IPS-15b (cell line): ENCODE results near the gene TPM1.

Experiments
- H3K27me3 ChIP-seq: one replicate; pipeline ENCODE4 v1.6.1; 2013; ENCODE audit warnings: low read length; ENCODE audit not compliant: control insufficient read depth, insufficient read depth
- H3K36me3 ChIP-seq: one replicate; pipeline ENCODE4 v1.6.1; 2013; ENCODE audit warnings: low read length; ENCODE audit not compliant: control insufficient read depth, insufficient read depth
- H3K4me1 ChIP-seq: one replicate; pipeline ENCODE4 v1.6.1; 2013; ENCODE audit warnings: mild to moderate bottlenecking, low read length; ENCODE audit not compliant: control insufficient read depth, insufficient read depth
- H3K4me3 ChIP-seq: one replicate; pipeline ENCODE4 v1.5.1; 2013; ENCODE audit warnings: low read depth, low read length
- H3K9ac ChIP-seq: one replicate; pipeline ENCODE4 v1.6.1; 2013; ENCODE audit warnings: low read depth, mild to moderate bottlenecking, low read length
- H3K9me3 ChIP-seq: one replicate; pipeline ENCODE4 v1.6.1; 2013; ENCODE audit warnings: mild to moderate bottlenecking, low read length; ENCODE audit not compliant: control insufficient read depth, insufficient read depth

TPM1 gene

DNA sequence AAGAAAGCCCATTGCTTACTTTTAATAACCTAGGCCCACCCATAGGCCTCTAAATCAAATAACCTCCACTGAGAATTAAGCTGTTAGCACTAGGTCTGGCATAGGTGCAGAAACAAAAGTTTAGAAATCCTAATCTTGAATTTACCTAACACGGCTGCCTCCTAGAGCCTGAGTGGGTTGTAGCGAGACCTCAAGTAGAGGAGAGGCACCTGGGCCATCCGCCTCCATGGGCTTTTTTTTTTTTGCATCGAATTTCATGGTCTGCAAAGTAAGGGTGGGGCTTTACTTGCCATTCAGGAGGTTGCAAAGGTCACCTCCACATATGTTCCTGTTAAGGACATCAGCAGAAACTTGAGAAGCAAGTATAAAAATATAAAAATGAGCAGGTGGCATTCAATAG is 6.6 kb upstream of the TPM1 start:
- H3K9me3 ChIP-seq = no peaks in the 10 kb centered on the region
- H3K4me3 ChIP-seq = no peak overlapping the region
- peaks cover 18% of the 10 kb centered on the region for H3K4me1 ChIP-seq
- no peak overlapping the region for H3K9ac ChIP-seq
- H3K27me3 ChIP-seq = peaks cover 3% of the 10 kb centered on the region
- H3K36me3 ChIP-seq = no peaks in the 10 kb centered on the region

DNA sequence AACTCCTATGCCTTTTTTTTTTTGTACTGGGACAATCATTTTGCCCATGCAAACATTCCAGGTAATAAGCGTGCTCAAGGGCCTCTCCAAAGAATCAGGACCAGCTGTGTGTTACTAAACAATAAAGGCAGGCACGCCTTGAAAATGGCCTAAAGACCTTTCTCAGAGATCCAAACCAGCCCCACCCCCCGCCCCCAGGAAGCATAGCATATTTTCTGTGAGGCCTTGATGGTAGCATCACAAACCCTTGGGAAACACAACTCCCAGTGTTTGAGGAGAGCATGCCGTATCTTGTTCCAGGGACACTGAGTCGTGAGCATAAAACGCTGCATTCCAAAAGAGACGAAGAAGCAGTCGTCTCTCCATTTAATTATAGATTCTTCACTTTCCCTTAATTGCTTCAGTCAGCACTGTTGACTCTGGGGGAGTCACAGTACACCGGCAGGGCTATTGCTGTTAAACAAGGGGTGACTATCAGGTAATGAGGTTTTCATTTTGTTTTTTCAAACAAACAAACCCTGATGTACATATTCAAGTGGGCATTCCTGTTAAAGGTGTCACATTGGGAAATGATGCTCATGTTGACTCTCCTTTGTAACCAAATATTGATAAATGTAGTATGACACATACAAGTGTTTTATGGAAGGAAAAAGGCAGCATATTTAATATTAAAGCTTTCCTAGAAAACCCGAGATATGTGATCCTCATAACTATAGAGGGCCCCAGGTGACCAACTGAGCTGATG is 4.4 kb upstream of the TPM1 start:
- H3K9me3 ChIP-seq = no peaks in the 10 kb centered on the region
- peaks cover 5% of the 10 kb centered on the region for H3K27me3 ChIP-seq
- peaks cover 22% of the 10 kb centered on the region for H3K4me1 ChIP-seq
- no peaks in the 10 kb centered on the region for H3K36me3 ChIP-seq
- H3K4me3 ChIP-seq = no peak overlapping the region
- no peak overlapping the region for H3K9ac ChIP-seq

DNA sequence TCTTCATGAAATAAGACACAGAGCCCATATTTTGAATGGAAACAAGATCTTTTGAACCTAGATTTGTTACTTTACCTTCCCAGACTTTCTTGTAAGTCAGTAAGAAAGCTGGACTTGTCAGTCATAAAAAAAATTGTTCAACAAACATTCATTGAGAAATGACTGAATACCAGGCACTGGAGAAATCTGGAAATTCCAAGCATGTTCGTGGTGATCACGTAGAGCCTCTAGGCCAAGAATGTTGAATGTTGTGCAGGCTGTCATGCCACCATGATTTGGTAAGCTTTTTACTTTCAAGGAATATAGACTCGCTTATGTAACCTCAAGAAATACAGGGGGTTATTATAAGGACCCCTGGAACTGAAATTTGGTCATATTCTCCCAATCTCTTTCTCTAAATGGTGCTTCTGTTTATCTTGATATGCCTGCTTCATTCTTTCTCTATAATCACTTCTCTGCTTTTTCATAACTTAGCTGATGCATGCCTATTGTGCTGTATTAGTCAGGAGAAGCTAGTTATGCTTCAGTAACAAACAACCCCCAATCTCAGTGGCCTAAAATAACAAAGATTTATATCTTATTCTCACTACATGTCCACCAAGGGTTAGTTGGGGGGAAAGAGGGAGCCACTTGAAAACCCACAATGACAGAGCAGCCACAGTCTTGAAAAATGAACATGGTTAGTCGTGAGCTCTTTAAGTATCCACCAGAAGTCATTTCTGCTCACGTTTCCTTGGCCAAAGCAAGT is 3.4 kb upstream of the TPM1 start:
- peaks cover 22% of the 10 kb centered on the region for H3K4me1 ChIP-seq
- H3K4me3 ChIP-seq = no peak overlapping the region
- H3K36me3 ChIP-seq = peaks cover 2% of the 10 kb centered on the region
- H3K9me3 ChIP-seq = no peaks in the 10 kb centered on the region
- no peak overlapping the region for H3K9ac ChIP-seq
- H3K27me3 ChIP-seq = peaks cover 5% of the 10 kb centered on the region

DNA sequence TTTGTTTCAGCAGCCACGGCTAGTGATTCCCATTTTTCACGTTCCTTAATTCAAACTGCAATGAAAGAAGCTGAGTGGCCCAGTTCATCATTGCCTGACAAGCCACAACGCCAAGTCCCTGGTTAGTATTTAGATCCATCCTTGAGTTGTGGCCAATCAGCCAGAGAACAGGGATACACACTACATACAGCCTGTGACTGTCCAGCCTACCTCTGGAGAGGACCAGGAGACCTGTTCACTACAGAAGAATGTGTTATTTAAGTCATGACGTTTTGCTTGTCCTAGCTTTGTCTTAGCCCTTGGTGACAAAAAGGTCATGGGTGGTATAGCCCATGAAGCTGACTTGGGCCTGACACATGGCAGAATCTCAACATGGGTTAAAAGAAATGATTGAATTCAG is 2.7 kb upstream of the TPM1 start:
- H3K27me3 ChIP-seq = peaks cover 5% of the 10 kb centered on the region
- H3K4me1 ChIP-seq = peaks cover 22% of the 10 kb centered on the region
- H3K36me3 ChIP-seq = peaks cover 7% of the 10 kb centered on the region
- H3K4me3 ChIP-seq = no peak overlapping the region
- no peaks in the 10 kb centered on the region for H3K9me3 ChIP-seq
- no peak overlapping the region for H3K9ac ChIP-seq

DNA sequence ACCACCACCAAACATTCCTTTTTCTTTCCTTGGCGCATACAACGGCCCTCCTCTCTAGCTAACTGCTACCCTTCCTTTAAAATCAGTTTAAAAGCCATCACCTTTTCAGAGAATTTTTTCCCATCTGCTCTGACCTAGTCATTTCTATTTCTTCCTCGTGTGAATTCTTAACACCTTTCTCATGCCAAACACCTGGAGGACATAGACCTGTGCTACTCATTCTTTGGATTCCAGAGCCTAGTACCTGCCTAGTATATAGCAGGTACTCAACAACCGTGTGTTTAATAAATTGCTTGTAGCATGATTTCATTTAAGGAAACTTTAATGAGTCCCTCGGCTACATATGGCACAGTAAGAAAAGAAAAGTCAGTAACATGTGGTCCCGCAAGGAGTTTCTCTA is 2.0 kb upstream of the TPM1 start:
- Histone ChIP-seq H3K36me3 (peaks cover 7% of the 10 kb centered on the region), H3K27me3 (peaks cover 5% of the 10 kb centered on the region), H3K9me3 (no peaks in the 10 kb centered on the region), H3K4me3 (no peak overlapping the region), H3K4me1 (peaks cover 24% of the 10 kb centered on the region), H3K9ac (no peak overlapping the region)

DNA sequence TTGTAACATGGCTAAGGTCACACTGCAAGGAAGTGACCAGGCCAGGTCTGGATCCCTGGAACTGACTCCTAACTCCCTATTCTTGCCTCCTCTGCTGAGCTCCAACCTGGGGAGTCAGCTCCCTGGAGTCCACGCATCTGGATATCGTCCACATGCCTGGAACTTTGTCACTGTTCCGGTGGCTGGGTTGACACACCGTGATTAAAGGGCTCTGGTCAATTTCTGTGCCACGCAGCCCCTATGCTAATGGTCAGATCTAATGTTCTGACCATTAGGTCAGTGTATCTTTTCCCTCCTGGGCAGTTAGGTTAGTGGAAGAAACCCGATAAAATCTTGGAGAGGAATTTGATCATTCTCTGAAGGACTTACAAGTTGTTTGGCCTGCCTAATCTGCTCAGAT is 1.6 kb upstream of the TPM1 start:
- Histone ChIP-seq H3K9ac (peak overlapping the region; percentile 3), H3K9me3 (no peaks in the 10 kb centered on the region), H3K27me3 (peaks cover 5% of the 10 kb centered on the region), H3K4me1 (peaks cover 27% of the 10 kb centered on the region), H3K36me3 (peaks cover 7% of the 10 kb centered on the region), H3K4me3 (peak overlapping the region; percentile 90)

DNA sequence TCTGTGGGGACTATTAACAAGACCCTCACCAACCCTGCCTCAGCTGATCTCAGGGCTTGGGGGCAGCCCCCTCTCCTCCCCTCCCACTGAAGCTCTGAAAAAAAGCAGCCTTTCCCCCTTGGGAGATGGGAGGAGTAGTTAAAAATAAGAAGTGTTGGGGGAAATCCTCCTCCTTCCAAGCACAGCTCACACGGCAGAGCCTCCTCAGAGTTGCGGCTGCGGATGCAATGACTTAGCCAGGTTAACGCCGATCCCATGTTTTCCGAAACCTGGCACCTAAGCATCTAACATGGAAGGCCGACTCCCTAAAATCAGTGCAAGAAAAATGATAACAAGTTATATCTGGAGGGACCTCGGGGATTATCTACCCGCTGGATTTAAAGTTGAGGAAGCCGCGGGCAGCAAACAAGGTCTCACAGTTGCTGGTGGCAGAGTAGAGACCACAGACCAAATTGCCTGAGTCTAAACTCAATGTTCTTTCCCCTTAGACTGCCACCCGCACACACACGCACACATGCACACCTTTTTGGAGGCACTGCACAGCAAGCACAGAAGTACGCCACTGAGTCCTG is 1.1 kb upstream of the TPM1 start:
- Histone ChIP-seq H3K4me3 (peak overlapping the region; percentile 90), H3K9me3 (no peaks in the 10 kb centered on the region), H3K4me1 (peaks cover 27% of the 10 kb centered on the region), H3K36me3 (peaks cover 7% of the 10 kb centered on the region), H3K27me3 (peaks cover 5% of the 10 kb centered on the region), H3K9ac (peak overlapping the region; percentile 28)

DNA sequence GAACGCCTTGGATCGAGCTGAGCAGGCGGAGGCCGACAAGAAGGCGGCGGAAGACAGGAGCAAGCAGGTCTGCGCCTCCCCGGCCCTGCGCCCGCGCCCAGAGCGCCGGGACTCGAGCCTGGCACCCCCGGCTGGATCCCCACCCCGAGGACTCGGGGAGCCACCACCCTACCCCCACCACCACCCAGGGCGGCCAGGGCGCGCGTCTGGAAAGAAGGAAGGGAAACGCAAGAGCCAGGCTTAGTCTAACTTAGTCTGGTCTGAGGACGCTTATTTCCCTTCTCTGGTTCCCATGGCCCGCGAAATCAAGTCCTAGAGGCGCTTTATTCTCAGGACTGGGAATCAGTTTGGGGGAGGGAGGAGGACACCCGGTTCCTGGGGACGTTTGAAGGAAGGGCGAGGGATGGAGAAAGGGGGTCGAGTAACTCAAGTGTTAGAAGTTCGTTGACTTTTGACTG is 359 bp downstream of the TPM1 start:
- H3K9ac ChIP-seq = peak overlapping the region; percentile 82
- no peaks in the 10 kb centered on the region for H3K9me3 ChIP-seq
- peak overlapping the region; percentile 90 for H3K4me3 ChIP-seq
- peaks cover 33% of the 10 kb centered on the region for H3K4me1 ChIP-seq
- H3K36me3 ChIP-seq = peaks cover 7% of the 10 kb centered on the region
- H3K27me3 ChIP-seq = peaks cover 5% of the 10 kb centered on the region

DNA sequence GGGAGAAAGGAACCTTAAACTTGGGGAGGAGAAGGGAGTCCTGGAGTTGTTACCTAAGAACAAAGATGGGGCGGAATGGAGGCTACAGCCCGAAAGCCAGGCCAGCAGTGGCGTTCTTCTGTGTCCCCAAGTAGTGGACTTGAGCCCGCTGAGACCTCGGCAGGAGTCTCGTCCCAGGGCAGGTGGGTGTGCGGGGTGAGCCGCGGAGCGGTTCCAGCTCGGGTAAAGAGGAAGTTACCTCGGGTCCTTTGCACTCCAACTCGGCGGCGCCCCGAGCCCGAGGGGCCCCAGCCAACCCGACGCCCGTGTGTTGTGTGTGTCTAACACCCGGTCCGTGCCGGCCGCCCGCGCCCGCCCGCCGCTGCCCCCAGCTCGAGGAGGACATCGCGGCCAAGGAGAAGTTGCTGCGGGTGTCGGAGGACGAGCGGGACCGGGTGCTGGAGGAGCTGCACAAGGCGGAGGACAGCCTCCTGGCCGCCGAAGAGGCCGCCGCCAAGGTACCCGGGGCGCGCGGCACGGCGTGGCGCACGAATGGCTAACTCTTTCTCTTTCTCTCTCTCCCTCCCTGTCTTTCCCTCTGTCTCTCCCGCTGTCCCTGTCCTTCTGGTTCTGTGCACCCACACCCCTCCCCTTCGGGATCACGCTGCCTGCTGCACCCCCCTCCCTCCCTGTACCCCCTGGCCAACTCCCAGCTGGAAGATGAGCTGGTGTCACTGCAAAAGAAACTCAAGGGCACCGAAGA is 959 bp downstream of the TPM1 start:
- H3K9ac ChIP-seq = peak overlapping the region; percentile 82
- H3K9me3 ChIP-seq = no peaks in the 10 kb centered on the region
- peaks cover 30% of the 10 kb centered on the region for H3K4me1 ChIP-seq
- H3K4me3 ChIP-seq = peak overlapping the region; percentile 90
- peaks cover 7% of the 10 kb centered on the region for H3K36me3 ChIP-seq
- H3K27me3 ChIP-seq = peaks cover 5% of the 10 kb centered on the region

DNA sequence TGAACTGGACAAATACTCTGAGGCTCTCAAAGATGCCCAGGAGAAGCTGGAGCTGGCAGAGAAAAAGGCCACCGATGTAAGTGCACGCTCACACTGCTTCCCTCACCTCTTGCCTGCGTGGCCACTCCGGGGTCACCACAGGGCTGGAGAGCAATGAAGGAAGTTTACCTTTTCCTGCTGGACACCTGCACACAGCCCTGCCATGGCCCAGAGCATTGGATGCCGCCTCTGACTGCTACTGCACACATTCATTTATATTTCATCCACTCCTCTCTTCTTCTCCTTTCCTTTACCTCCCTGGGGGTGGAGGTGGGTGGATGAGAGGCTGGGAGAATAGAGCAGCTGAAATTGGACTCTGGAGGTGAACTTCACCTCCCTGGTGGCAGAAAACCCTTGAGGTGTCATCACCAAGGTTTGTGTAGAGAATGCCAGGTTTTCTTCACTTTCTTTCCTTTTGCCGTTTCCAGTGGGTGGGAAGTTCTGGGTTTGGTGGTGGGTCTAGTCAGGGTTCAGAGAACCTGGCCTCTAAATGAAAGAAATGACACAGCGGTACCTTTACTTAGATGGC is 1.6 kb downstream of the TPM1 start:
- H3K9me3 ChIP-seq = no peaks in the 10 kb centered on the region
- H3K9ac ChIP-seq = peak overlapping the region; percentile 82
- peaks cover 5% of the 10 kb centered on the region for H3K27me3 ChIP-seq
- H3K4me1 ChIP-seq = peaks cover 30% of the 10 kb centered on the region
- peaks cover 7% of the 10 kb centered on the region for H3K36me3 ChIP-seq
- H3K4me3 ChIP-seq = peak overlapping the region; percentile 90
